Mucosa of rectum (tissue), 2 donors: ENCODE measurements around the gene TMEM100.

Experiments used
- H3K27ac ChIP-seq, 2 donors: one replicate each; pipeline ENCODE4 v1.7.0; 2013; ENCODE audit warnings: inconsistent platforms in 2 of 2, low read depth in 2 of 2, low read length in 2 of 2
- H3K27me3 ChIP-seq, 2 donors: one replicate each; pipeline ENCODE4 v1.7.0; 2013; ENCODE audit warnings: low read length in 2 of 2; ENCODE audit not compliant: control insufficient read depth in 2 of 2, insufficient read depth in 2 of 2
- H3K36me3 ChIP-seq, 2 donors: one replicate each; pipeline ENCODE4 v1.7.0; 2013; ENCODE audit warnings: low read length in 2 of 2; ENCODE audit not compliant: control insufficient read depth in 2 of 2, insufficient read depth in 2 of 2
- H3K4me1 ChIP-seq, 2 donors: one replicate each; pipeline ENCODE4 v1.7.0; 2013; ENCODE audit warnings: low read length in 2 of 2, mild to moderate bottlenecking in 1 of 2; ENCODE audit not compliant: control insufficient read depth in 2 of 2, insufficient read depth in 2 of 2
- H3K4me3 ChIP-seq, 2 donors: one replicate each; pipeline ENCODE4 v1.7.0; 2013; ENCODE audit warnings: low read length in 2 of 2
- H3K9ac ChIP-seq, 2 donors: one replicate each; pipeline ENCODE4 v1.7.0; 2013; ENCODE audit warnings: low read length in 2 of 2, low read depth in 1 of 2, mild to moderate bottlenecking in 1 of 2
- H3K9me3 ChIP-seq, 2 donors: one replicate each; pipeline ENCODE4 v1.7.0; 2013; ENCODE audit warnings: low read length in 2 of 2; ENCODE audit not compliant: control insufficient read depth in 2 of 2
- donor health status: healthy.
- donor health status: Normal muscosa, but diverticular disease.

Gene TMEM100

GRCh38 chr17:55688057-55688456 is 34.6 kb downstream of the TMEM100 start:
- H3K9me3 ChIP-seq = no peaks in the 10 kb centered on the region
- no peak overlapping the region for H3K9ac ChIP-seq
- H3K27me3 ChIP-seq = no peaks in the 10 kb centered on the region
- H3K27ac ChIP-seq = no peak overlapping the region
- H3K36me3 ChIP-seq = no peaks in the 10 kb centered on the region
- no peak overlapping the region for H3K4me3 ChIP-seq
- no peaks in the 10 kb centered on the region for H3K4me1 ChIP-seq

GRCh38 chr17:55687037-55687436 is 35.6 kb downstream of the TMEM100 start:
- no peaks in the 10 kb centered on the region for H3K9me3 ChIP-seq

GRCh38 chr17:55683550-55684315 is 38.9 kb downstream of the TMEM100 start:
- Histone ChIP-seq H3K9me3 (no peaks in the 10 kb centered on the region), H3K27me3 (no peaks in the 10 kb centered on the region), H3K27ac (no peak overlapping the region), H3K36me3 (no peaks in the 10 kb centered on the region), H3K9ac (no peak overlapping the region), H3K4me1 (no peaks in the 10 kb centered on the region), H3K4me3 (no peak overlapping the region)

More at GRCh38 chr17:55687037-55687436, 35.6 kb downstream of the TMEM100 start:
- Histone ChIP-seq H3K4me3 (no peak overlapping the region), H3K27ac (no peak overlapping the region), H3K36me3 (no peaks in the 10 kb centered on the region), H3K9ac (no peak overlapping the region), H3K4me1 (no peaks in the 10 kb centered on the region), H3K27me3 (no peaks in the 10 kb centered on the region)

- Histone ChIP-seq H3K27me3 (no peaks in the 10 kb centered on the region), H3K36me3 (no peaks in the 10 kb centered on the region), H3K27ac (no peak overlapping the region), H3K9me3 (no peaks in the 10 kb centered on the region), H3K9ac (no peak overlapping the region), H3K4me1 (no peaks in the 10 kb centered on the region), H3K4me3 (no peak overlapping the region)
These were observed 41.3 kb downstream of the TMEM100 start for GRCh38 chr17:55681342-55681700.

- no peaks in the 10 kb centered on the region for H3K27me3 ChIP-seq
- no peak overlapping the region for H3K4me3 ChIP-seq
- no peaks in the 10 kb centered on the region for H3K4me1 ChIP-seq
- no peak overlapping the region for H3K9ac ChIP-seq
- no peaks in the 10 kb centered on the region for H3K9me3 ChIP-seq
- no peak overlapping the region for H3K27ac ChIP-seq
- H3K36me3 ChIP-seq = no peaks in the 10 kb centered on the region
These were observed 41.9 kb downstream of the TMEM100 start for GRCh38 chr17:55680686-55681341.

- Histone ChIP-seq H3K36me3 (no peaks in the 10 kb centered on the region), H3K9me3 (no peaks in the 10 kb centered on the region), H3K4me3 (no peak overlapping the region), H3K4me1 (peaks cover 0 to under 1% of the 10 kb centered on the region in 2 donors), H3K27me3 (no peaks in the 10 kb centered on the region), H3K27ac (no peak overlapping the region), H3K9ac (no peak overlapping the region)
These were observed 45.2 kb downstream of the TMEM100 start for GRCh38 chr17:55677446-55677845.

- no peak overlapping the region for H3K4me3 ChIP-seq
- no peak overlapping the region for H3K27ac ChIP-seq
- H3K27me3 ChIP-seq = no peaks in the 10 kb centered on the region
- peaks cover 0 to 2% of the 10 kb centered on the region in 2 donors for H3K4me1 ChIP-seq
- H3K9me3 ChIP-seq = no peaks in the 10 kb centered on the region
- H3K9ac ChIP-seq = no peak overlapping the region
- no peaks in the 10 kb centered on the region for H3K36me3 ChIP-seq
These were observed 46.4 kb downstream of the TMEM100 start for GRCh38 chr17:55676274-55676673.

GRCh38 chr17:55673743-55674506 is 48.7 kb downstream of the TMEM100 start:
- H3K36me3 ChIP-seq = no peaks in the 10 kb centered on the region
- no peaks in the 10 kb centered on the region for H3K27me3 ChIP-seq
- peaks cover 0 to 2% of the 10 kb centered on the region in 2 donors for H3K4me1 ChIP-seq
- no peak overlapping the region for H3K9ac ChIP-seq
- H3K27ac ChIP-seq = no peak overlapping the region
- H3K9me3 ChIP-seq = no peaks in the 10 kb centered on the region
- no peak overlapping the region for H3K4me3 ChIP-seq

GRCh38 chr17:55672585-55673501 is 49.8 kb downstream of the TMEM100 start:
- H3K4me1 ChIP-seq = peaks cover 0 to 2% of the 10 kb centered on the region in 2 donors
- no peak overlapping the region for H3K4me3 ChIP-seq
- no peaks in the 10 kb centered on the region for H3K9me3 ChIP-seq
- H3K27ac ChIP-seq = no peak overlapping the region
- H3K36me3 ChIP-seq = no peaks in the 10 kb centered on the region
- no peaks in the 10 kb centered on the region for H3K27me3 ChIP-seq
- no peak overlapping the region for H3K9ac ChIP-seq
